ENCODE data around the gene DNAL4. TPM values are rescaled to one million over a fixed set of nuclear protein-coding genes. Genes with fewer than 3 reads are reported as not detected.

DNAL4 gene
- total and polyA plus RNA-seq, 2 donors (not counting 3 experiments of a cell fraction or from before 2014, with no cell fraction given): 12.9 to 22.7 TPM

- no TSS peak for BruUV-seq (replicated peaks)
- intact Hi-C loops (cut with micrococcal nuclease) (no loop called here), dilution Hi-C loops (cut with MboI; ENCODE audit: extremely low pct_ligation_motif_present, low sequenced_read_pairs) (no loop called here)
- Histone ChIP-seq H3K9me3 (replicated peaks; ENCODE audit: control insufficient read depth, insufficient read depth, low read length) (no peaks in the 10 kb centered on the region), H3K4me2 (ENCODE audit: insufficient read depth, low read length) (no peak overlapping the region), H3K79me2 (ENCODE audit: control insufficient read depth, insufficient read depth, low read length) (no peaks in the 10 kb centered on the region), H3K9ac (replicated peaks; ENCODE audit: extremely low read depth, insufficient read depth, low read length) (no peak overlapping the region), H2AFZ (ENCODE audit: low read depth, low read length) (no peak overlapping the region), H3K27ac (ENCODE audit: insufficient read depth, low read depth, low read length) (no peak overlapping the region), H3K36me3 (ENCODE audit: control insufficient read depth in 2 of 2, extremely low read depth in 1 of 2, insufficient read depth in 2 of 2, low read length in 2 of 2) (no peaks in the 10 kb centered on the region), H3K27me3 (ENCODE audit: control insufficient read depth in 2 of 2, insufficient read depth in 2 of 2, low read length in 2 of 2) (peaks cover 8% of the 10 kb centered on the region in 2 experiments), H4K20me1 (replicated peaks; ENCODE audit: control insufficient read depth, extremely low read depth, insufficient read depth, low read length) (no peaks in the 10 kb centered on the region), H3K4me3 (replicated peaks in 1 of 3; ENCODE audit: insufficient read depth in 1 of 3, low read depth in 1 of 3, low read length in 3 of 3) (no peak overlapping the region), H3K4me1 (ENCODE audit: control insufficient read depth, extremely low read depth, insufficient read depth, low read length) (no peaks in the 10 kb centered on the region), H3K9me1 (replicated peaks; ENCODE audit: control insufficient read depth, extremely low read depth, insufficient read depth, low read length) (no peaks in the 10 kb centered on the region)
- CTCF ChIA-PET: interaction anchor here (0.8 to 14.8 kb wide), 3 partner anchors 31 to 69 kb away, joined by 3 to 198 read pairs (median 3); no protein-coding TSS in a partner anchor
- DNase-seq (ENCODE audit: low read depth, low spot score) (no peak), FAIRE-seq (no peak)
- TF ChIP-seq FOS (IDR thresholded peaks at IDR 0.05; ENCODE audit: borderline replicate concordance, insufficient read depth, low read length) (no peak), GATA2 (IDR thresholded peaks at IDR 0.05; ENCODE audit: insufficient read depth, insufficient read length, low read depth, low read length) (no peak), MAX (IDR thresholded peaks at IDR 0.05; ENCODE audit: insufficient read depth, insufficient read length) (no peak), EZH2 (IDR thresholded peaks at IDR 0.05; ENCODE audit: borderline replicate concordance, low read depth, low read length, severe bottlenecking) (no peak), POLR2AphosphoS5 (IDR thresholded peaks at IDR 0.05; ENCODE audit: insufficient read depth, low read depth, low read length) (no peak), CTCF (IDR thresholded peaks at IDR 0.05; ENCODE audit: extremely low read depth in 1 of 2, insufficient read depth in 1 of 2, low read depth in 1 of 2, low read length in 2 of 2) (no peak), POLR2A (IDR thresholded peaks at IDR 0.05; ENCODE audit: low read depth, low read length) (no peak), JUN (IDR thresholded peaks at IDR 0.05; ENCODE audit: borderline replicate concordance, insufficient read depth, insufficient read length, low read depth) (no peak), MYC (IDR thresholded peaks at IDR 0.05; ENCODE audit: low read depth, low read length) (no peak)
- POLR2A ChIA-PET: no interaction called here
These were observed 43.5 kb upstream of the DNAL4 start for GRCh38 chr22:38837414-38837928.
